Measurements from ENCODE around the gene TMEM205. TPM values are rescaled to one million over a fixed set of nuclear protein-coding genes. Genes with fewer than 3 reads are reported as not detected.
"Not testable (repeated sequence)": the region's sequence is repeated elsewhere in the genome, so short reads cannot be mapped to it uniquely, and the experiment has no call there.

TMEM205 gene
- total RNA-seq, 4 donors from 2014 or later: 165 to 262 (median 210) TPM

DNA sequence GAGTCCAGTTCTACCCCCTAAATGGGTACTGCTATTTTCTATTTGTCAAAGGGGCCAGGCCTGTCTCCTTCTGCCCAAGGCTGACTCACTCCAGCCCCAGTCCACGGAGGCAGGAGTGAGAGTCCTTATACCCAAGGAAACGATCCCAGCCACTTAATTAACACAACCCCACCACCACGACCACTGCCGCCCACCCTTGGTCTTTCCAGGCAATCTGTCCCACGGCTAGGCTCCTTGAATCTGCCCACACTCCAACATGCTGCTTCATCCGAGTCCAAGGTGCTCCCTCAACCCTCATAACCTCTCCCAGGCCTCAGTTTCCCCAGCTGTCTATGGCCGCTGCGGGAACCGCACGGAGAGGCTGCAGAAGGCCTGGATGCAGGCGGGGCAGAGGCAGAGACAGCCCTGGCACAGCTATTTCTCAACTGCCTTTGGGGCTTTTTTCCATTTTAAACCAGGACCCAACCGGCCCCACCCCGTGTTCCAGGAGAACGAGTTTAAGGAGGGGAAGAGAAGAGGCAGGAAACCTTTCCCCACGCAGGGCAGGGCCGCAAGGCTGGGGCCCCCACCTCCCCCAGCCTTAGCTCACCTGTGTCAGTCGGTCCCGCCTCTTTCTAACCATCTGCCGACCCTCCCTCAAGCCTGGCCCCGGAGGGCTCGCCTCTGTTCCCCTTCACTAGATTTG, 7.4 kb downstream of the TMEM205 start:
- H3K27ac ChIP-seq: peak overlapping the region; percentile 24 to 88 (median 84)
- no peaks in the 10 kb centered on the region for H3K27me3 ChIP-seq
- peaks cover 0 to 43% (median 13%) of the 10 kb centered on the region in 3 donors for H3K4me1 ChIP-seq
- TF ChIP-seq POLR2A (IDR thresholded peaks at IDR 0.05) (no peak), EP300 (IDR thresholded peaks at IDR 0.05) (no peak), POLR2AphosphoS5 (IDR thresholded peaks at IDR 0.05) (no peak)
- TF ChIP-seq, protein P1, sequence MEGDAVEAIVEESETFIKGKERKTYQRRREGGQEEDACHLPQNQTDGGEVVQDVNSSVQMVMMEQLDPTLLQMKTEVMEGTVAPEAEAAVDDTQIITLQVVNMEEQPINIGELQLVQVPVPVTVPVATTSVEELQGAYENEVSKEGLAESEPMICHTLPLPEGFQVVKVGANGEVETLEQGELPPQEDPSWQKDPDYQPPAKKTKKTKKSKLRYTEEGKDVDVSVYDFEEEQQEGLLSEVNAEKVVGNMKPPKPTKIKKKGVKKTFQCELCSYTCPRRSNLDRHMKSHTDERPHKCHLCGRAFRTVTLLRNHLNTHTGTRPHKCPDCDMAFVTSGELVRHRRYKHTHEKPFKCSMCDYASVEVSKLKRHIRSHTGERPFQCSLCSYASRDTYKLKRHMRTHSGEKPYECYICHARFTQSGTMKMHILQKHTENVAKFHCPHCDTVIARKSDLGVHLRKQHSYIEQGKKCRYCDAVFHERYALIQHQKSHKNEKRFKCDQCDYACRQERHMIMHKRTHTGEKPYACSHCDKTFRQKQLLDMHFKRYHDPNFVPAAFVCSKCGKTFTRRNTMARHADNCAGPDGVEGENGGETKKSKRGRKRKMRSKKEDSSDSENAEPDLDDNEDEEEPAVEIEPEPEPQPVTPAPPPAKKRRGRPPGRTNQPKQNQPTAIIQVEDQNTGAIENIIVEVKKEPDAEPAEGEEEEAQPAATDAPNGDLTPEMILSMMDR (IDR thresholded peaks at IDR 0.05): no peak
- H3K9me3 ChIP-seq: no peaks in the 10 kb centered on the region
- peak; percentile 14 for ATAC-seq
- WGBS, 2 donors (ENCODE audit: low coverage in 1 of 2): 13 to 39% methylated on average over 3 to 8 of the region's 21 CpGs
- peak overlapping the region; percentile 67 to 81 for H3K4me3 ChIP-seq
- H3K36me3 ChIP-seq: peaks cover 0 to 62% of the 10 kb centered on the region in 2 donors

DNA sequence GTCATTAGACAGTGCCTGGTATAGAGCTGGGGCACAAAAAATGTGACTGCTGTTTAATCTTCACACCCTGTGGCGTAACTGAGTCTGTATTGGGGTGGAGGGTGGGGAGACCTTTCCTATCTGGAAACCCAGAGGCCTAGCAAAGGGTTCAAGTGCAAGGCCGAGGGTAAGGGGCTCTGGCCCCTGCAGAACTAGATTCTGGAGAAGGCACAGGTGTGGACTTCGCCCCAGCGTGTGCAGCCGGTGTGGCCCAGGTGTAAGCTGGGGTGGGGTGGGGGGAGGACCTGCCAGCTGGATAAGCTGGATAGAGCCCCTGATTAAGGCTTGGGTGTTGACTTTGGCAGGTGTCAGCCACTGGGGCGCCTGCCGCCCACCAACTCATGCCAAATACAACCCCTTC, 7.9 kb downstream of the TMEM205 start:
- no peak for TF ChIP-seq EP300 (IDR thresholded peaks at IDR 0.05)
- no peak for TF ChIP-seq POLR2AphosphoS5 (IDR thresholded peaks at IDR 0.05)
- TF ChIP-seq, protein P1 (IDR thresholded peaks at IDR 0.05): no peak
- TF ChIP-seq POLR2A (IDR thresholded peaks at IDR 0.05): no peak
- H3K27me3 ChIP-seq: no peaks in the 10 kb centered on the region
- H3K4me1 ChIP-seq: peaks cover 0 to 37% (median 13%) of the 10 kb centered on the region in 3 donors
- no peaks in the 10 kb centered on the region for H3K9me3 ChIP-seq
- peak overlapping the region in 1 of 2 donors; percentile 81 for H3K4me3 ChIP-seq
- peak overlapping the region in 3 of 4 donors; percentile 84 to 88 (median 84) for H3K27ac ChIP-seq
- 60% methylated on average over 1 of the region's 7 CpGs; no CpG with 5 or more reads in 1 of the 2 donors for WGBS, 2 donors (ENCODE audit: low coverage in 1 of 2)
- H3K36me3 ChIP-seq: peaks cover 0 to 62% of the 10 kb centered on the region in 2 donors
- ATAC-seq: no peak

DNA sequence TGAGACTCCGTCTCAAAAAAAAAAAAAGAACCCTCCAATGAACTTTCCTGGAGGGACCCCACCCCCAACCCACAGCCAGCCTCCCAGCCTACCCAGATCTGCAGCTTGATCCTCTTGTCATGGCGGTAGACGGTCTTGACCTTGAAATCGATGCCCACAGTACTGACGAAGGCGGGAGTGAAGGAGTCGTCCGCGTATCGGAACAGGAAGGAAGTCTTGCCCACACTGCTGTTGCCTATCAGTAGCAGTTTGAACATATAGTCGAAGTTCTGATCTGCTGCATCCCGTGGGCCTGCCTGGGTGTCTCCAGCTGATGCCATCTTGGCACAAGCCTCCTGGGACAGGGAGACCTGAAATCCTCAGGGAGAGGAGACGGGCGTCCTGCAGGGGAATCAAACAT, 9.0 kb downstream of the TMEM205 start:
- Histone ChIP-seq H3K36me3 (peaks cover 0 to 62% of the 10 kb centered on the region in 2 donors), H3K27me3 (no peaks in the 10 kb centered on the region), H3K4me3 (no peak overlapping the region), H3K27ac (no peak overlapping the region), H3K9me3 (no peaks in the 10 kb centered on the region), H3K4me1 (peaks cover 0 to 30% (median 13%) of the 10 kb centered on the region in 3 donors)
- 70 to 92% methylated on average over 6 of the region's 14 CpGs for WGBS, 2 donors (ENCODE audit: low coverage in 1 of 2)
- TF ChIP-seq POLR2A (IDR thresholded peaks at IDR 0.05): no peak
- TF ChIP-seq POLR2AphosphoS5 (IDR thresholded peaks at IDR 0.05): no peak
- TF ChIP-seq, protein P1 (IDR thresholded peaks at IDR 0.05): no peak
- no peak for TF ChIP-seq EP300 (IDR thresholded peaks at IDR 0.05)
- no peak for ATAC-seq

DNA sequence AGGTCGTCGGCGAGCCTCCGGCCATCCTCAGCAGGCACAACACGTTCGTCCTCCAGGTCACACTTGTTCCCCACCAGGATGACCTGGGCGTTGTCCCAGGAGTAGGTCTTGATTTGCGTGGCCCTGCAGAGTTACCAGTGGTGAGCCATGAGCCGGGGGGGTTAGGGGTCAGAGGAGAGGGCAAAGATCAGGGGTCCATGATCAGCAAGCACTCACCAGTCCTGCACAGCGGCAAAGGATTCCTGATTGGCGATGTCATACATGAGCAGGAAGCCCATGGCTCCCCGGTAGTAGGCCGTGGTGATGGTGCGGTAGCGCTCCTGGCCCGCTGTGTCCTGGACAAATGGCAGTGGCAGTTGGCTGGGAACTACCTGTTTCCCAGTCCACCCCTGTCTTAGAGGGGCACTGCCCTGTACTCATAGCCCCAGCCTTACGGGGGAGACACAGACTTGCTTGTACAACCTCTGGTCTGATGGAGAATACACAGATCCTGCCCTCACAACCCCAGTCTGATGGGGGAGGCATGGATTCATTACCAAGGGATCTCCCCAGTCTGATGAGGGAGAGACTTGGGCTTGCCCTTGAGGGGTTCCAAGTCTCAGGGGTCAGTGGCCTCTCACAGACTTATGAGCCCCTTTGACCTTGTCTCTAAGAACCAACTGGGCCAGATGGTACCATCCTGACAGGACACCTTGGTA, 10.5 kb downstream of the TMEM205 start:
- peaks cover 0 to 68% of the 10 kb centered on the region in 2 donors for H3K36me3 ChIP-seq
- H3K4me3 ChIP-seq: no peak overlapping the region
- H3K9me3 ChIP-seq: no peaks in the 10 kb centered on the region
- H3K4me1 ChIP-seq: peaks cover 0 to 30% (median 13%) of the 10 kb centered on the region in 3 donors
- ATAC-seq: no peak
- WGBS, 2 donors (ENCODE audit: low coverage in 1 of 2): 80% methylated on average over 1 of the region's 17 CpGs; no CpG with 5 or more reads in 1 of the 2 donors
- no peak overlapping the region for H3K27ac ChIP-seq
- TF ChIP-seq, protein P1 (IDR thresholded peaks at IDR 0.05): no peak
- no peak for TF ChIP-seq POLR2A (IDR thresholded peaks at IDR 0.05)
- no peak for TF ChIP-seq EP300 (IDR thresholded peaks at IDR 0.05)
- no peak for TF ChIP-seq POLR2AphosphoS5 (IDR thresholded peaks at IDR 0.05)
- no peaks in the 10 kb centered on the region for H3K27me3 ChIP-seq

DNA sequence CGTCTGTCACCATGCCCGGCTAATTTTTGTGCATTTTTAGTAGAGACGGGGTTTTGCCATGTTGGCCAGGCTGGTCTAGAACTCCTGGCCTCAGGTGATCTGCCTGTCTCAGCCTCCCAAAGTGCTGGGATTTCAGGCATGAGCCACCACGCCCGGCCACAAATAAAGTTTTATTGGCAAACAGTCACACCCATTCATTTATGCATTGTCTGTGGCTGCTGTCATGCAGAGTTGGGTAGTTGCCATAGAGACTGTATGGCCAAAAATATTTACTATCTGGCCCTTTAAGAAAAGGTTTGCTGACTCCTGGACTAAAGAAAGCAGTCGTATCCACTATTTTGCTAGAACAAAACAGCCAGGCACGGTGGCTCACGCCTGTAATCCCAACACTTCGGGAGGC, 12.2 kb downstream of the TMEM205 start:
- H3K4me3 ChIP-seq, ATAC-seq, H3K27me3 ChIP-seq, H3K27ac ChIP-seq, H3K9me3 ChIP-seq: not testable (repeated sequence)
- 17 to 82% methylated on average over 1 to 4 of the region's 9 CpGs for WGBS, 2 donors (ENCODE audit: low coverage in 1 of 2)
- H3K4me1 ChIP-seq: peaks cover 0 to 18% (median 8%) of the 10 kb centered on the region in 3 donors
- peaks cover 0 to 86% of the 10 kb centered on the region in 2 donors for H3K36me3 ChIP-seq

All from gastroesophageal sphincter (tissue), 4 donors.